H1 (cell line): ENCODE measurements around the gene ELOA2.

Source experiments
- CHD2 ChIP-seq: IDR thresholded peaks from 2 replicates; pipeline ENCODE4 v1.6.1; 2012; ENCODE audit warnings: low read length, improper control_type of control experiment
- CTCF ChIP-seq, 3 experiments: IDR thresholded peaks; 1 replicate in 2 of 3; 2 replicates in 1 of 3; pipeline versions ENCODE4 v1.5.1 to v1.6.1; 2011; ENCODE audit warnings: low read length in 3 of 3, mild to moderate bottlenecking in 3 of 3, inconsistent platforms in 2 of 3, low read depth in 1 of 3, moderate library complexity in 1 of 3; ENCODE audit not compliant: insufficient read depth in 1 of 3; ENCODE audit errors: control extremely low read depth in 1 of 3
- MAX ChIP-seq: IDR thresholded peaks from 2 replicates; pipeline ENCODE4 v1.6.1; 2012; ENCODE audit warnings: inconsistent platforms

- no peak for TF ChIP-seq MAX
- peak in 2 of 3 experiments; percentile 60 to 73; a peak in 3 of 4 replicates for TF ChIP-seq CTCF (IDR thresholded peaks at IDR 0.05; ENCODE audit: control extremely low read depth in 1 of 3, insufficient read depth in 1 of 3, low read depth in 1 of 3, low read length in 3 of 3)
- no peak for TF ChIP-seq CHD2
Measured at GRCh38 chr18:47036298-47036874, 965 bp upstream of the ELOA2 start.
